ENCODE data around the gene ZNF491. TPM values are rescaled to one million over a fixed set of nuclear protein-coding genes. Genes with fewer than 3 reads are reported as not detected.
"Not testable (repeated sequence)": the region's sequence is repeated elsewhere in the genome, so short reads cannot be mapped to it uniquely, and the experiment has no call there.

The ZNF491 gene
- total RNA-seq, 1 experiment from 2014 or later: 0.98 TPM

DNA sequence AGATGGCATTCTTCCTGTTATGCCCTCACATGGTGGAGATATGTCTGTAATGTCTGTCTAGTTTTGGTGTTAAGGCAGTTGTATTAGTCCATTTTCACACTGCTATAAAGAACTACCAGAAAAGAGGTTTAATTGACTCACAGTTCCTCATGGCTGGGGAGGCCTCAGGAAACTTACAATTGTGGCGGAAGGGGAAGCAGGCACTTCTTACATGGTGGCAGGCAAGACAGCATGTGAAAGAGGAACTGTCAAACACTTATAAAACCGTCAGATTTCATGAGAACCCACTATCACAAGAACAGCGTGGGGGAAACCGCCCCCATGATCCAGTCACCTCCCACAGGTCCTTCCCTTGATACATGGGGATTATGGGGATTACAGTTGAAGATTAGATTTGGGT lies 28.3 kb upstream of the ZNF491 start:
- ChIA-PET CTCF (no interaction called here), POLR2A (no interaction called here)
- peaks cover 12% of the 10 kb centered on the region; the same call in 1 of the 2 replicates for H3K9me3 ChIP-seq (ENCODE audit: control insufficient read depth, insufficient read depth, low read depth, low read length)
- H3K27ac ChIP-seq (ENCODE audit: low read length): no peak overlapping the region
- no peak overlapping the region for H3K4me3 ChIP-seq (ENCODE audit: low read depth in 2 of 2, low read length in 2 of 2)
- H3K27me3 ChIP-seq (ENCODE audit: control insufficient read depth, insufficient read depth, low read length): no peaks in the 10 kb centered on the region
- BruUV-seq (replicated peaks): no TSS peak
- in situ Hi-C loops (cut with HindIII; ENCODE audit: low pct_unique_long_range_greater_than_20kb, low sequenced_read_pairs) (no loop called here), intact Hi-C loops (cut with micrococcal nuclease; ENCODE audit: unreplicated experiment) (no loop called here)
- H3K4me1 ChIP-seq (ENCODE audit: control insufficient read depth, insufficient read depth, low read length): no peaks in the 10 kb centered on the region
- TF ChIP-seq SIN3A (IDR thresholded peaks at IDR 0.05; ENCODE audit: borderline replicate concordance, insufficient read depth, low read depth, low read length) (no peak), TCF7L2 (IDR thresholded peaks at IDR 0.05; ENCODE audit: low read depth, low read length) (no peak), POLR2AphosphoS5 (IDR thresholded peaks at IDR 0.05; ENCODE audit: low read depth, low read length) (no peak)
- TF ChIP-seq, protein P1, sequence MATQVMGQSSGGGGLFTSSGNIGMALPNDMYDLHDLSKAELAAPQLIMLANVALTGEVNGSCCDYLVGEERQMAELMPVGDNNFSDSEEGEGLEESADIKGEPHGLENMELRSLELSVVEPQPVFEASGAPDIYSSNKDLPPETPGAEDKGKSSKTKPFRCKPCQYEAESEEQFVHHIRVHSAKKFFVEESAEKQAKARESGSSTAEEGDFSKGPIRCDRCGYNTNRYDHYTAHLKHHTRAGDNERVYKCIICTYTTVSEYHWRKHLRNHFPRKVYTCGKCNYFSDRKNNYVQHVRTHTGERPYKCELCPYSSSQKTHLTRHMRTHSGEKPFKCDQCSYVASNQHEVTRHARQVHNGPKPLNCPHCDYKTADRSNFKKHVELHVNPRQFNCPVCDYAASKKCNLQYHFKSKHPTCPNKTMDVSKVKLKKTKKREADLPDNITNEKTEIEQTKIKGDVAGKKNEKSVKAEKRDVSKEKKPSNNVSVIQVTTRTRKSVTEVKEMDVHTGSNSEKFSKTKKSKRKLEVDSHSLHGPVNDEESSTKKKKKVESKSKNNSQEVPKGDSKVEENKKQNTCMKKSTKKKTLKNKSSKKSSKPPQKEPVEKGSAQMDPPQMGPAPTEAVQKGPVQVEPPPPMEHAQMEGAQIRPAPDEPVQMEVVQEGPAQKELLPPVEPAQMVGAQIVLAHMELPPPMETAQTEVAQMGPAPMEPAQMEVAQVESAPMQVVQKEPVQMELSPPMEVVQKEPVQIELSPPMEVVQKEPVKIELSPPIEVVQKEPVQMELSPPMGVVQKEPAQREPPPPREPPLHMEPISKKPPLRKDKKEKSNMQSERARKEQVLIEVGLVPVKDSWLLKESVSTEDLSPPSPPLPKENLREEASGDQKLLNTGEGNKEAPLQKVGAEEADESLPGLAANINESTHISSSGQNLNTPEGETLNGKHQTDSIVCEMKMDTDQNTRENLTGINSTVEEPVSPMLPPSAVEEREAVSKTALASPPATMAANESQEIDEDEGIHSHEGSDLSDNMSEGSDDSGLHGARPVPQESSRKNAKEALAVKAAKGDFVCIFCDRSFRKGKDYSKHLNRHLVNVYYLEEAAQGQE (IDR thresholded peaks at IDR 0.05; ENCODE audit: insufficient read depth in 1 of 2, low read depth in 2 of 2, low read length in 1 of 2): no peak
- TF ChIP-seq, protein P2, sequence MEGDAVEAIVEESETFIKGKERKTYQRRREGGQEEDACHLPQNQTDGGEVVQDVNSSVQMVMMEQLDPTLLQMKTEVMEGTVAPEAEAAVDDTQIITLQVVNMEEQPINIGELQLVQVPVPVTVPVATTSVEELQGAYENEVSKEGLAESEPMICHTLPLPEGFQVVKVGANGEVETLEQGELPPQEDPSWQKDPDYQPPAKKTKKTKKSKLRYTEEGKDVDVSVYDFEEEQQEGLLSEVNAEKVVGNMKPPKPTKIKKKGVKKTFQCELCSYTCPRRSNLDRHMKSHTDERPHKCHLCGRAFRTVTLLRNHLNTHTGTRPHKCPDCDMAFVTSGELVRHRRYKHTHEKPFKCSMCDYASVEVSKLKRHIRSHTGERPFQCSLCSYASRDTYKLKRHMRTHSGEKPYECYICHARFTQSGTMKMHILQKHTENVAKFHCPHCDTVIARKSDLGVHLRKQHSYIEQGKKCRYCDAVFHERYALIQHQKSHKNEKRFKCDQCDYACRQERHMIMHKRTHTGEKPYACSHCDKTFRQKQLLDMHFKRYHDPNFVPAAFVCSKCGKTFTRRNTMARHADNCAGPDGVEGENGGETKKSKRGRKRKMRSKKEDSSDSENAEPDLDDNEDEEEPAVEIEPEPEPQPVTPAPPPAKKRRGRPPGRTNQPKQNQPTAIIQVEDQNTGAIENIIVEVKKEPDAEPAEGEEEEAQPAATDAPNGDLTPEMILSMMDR (IDR thresholded peaks at IDR 0.05): no peak
- ATAC-seq (no peak), DNase-seq (ENCODE audit: low read depth, low spot score) (no peak)
- no peaks in the 10 kb centered on the region for H3K36me3 ChIP-seq (ENCODE audit: control insufficient read depth, insufficient read depth, low read length)

DNA sequence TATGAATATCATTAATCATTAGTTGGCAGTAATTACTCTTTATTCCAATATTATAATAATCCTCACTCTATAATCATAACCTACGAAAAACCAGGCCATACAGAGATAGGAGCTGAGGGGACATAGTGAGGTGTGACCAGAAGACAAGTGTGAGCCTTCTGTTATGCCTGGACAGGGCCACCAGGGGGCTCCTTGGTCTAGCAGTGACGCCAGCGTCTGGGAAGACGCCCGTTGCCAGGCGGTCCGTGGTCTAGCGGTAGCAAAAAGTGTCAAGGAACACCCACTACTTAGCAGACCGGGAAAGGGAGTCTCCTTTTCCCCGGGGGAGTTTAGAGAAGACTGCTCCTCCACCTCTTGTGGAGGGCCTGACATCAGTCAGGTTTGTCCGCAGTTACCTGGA lies 26.8 kb upstream of the ZNF491 start:
- CTCF ChIA-PET; BruUV-seq (replicated peaks); POLR2A ChIA-PET; H3K27ac ChIP-seq (ENCODE audit: low read length); DNase-seq (ENCODE audit: low read depth, low spot score); H3K4me1 ChIP-seq (ENCODE audit: control insufficient read depth, insufficient read depth, low read length); H3K27me3 ChIP-seq (ENCODE audit: control insufficient read depth, insufficient read depth, low read length); intact Hi-C loops (cut with micrococcal nuclease; ENCODE audit: unreplicated experiment); H3K4me3 ChIP-seq (ENCODE audit: low read depth in 2 of 2, low read length in 2 of 2); H3K36me3 ChIP-seq (ENCODE audit: control insufficient read depth, insufficient read depth, low read length); ATAC-seq; in situ Hi-C loops (cut with HindIII; ENCODE audit: low pct_unique_long_range_greater_than_20kb, low sequenced_read_pairs): not testable (repeated sequence)
- H3K9me3 ChIP-seq (ENCODE audit: control insufficient read depth, insufficient read depth, low read depth, low read length): peaks cover 18% of the 10 kb centered on the region; the same call in 1 of the 2 replicates
- TF ChIP-seq, protein P2 (IDR thresholded peaks at IDR 0.05): peak; percentile 36

DNA sequence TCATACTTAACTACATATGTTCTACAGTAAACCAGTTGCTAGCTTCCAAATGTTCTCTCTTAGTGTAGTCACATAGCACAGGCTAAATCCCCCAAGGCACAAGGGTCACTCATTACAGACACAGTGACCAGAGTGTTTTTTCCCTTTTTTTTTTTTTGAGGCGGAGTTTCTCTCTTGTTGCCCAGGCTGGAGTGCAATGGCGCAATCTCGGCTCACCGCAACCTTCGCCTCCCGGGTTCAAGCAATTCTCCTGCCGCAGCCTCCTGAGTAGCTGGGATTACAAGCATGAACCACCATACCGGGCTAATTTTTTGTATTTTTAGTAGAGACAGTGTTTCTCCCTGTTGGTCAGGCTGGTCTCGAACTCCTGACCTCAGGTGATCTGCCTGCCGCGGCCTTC lies 21.7 kb upstream of the ZNF491 start:
- POLR2A ChIA-PET: not testable (repeated sequence)

More for the DNA sequence above, 21.7 kb upstream of the ZNF491 start:
- CTCF ChIA-PET: interaction anchor here (0.7 kb wide), 1 partner anchor 68 kb away, joined by 4 read pairs; no protein-coding TSS in a partner anchor
- H3K4me1 ChIP-seq (ENCODE audit: control insufficient read depth, insufficient read depth, low read length); H3K27ac ChIP-seq (ENCODE audit: low read length); intact Hi-C loops (cut with micrococcal nuclease; ENCODE audit: unreplicated experiment); H3K36me3 ChIP-seq (ENCODE audit: control insufficient read depth, insufficient read depth, low read length); in situ Hi-C loops (cut with HindIII; ENCODE audit: low pct_unique_long_range_greater_than_20kb, low sequenced_read_pairs); H3K27me3 ChIP-seq (ENCODE audit: control insufficient read depth, insufficient read depth, low read length); H3K4me3 ChIP-seq (ENCODE audit: low read depth in 2 of 2, low read length in 2 of 2); DNase-seq (ENCODE audit: low read depth, low spot score); BruUV-seq (replicated peaks); ATAC-seq: not testable (repeated sequence)
- H3K9me3 ChIP-seq (ENCODE audit: control insufficient read depth, insufficient read depth, low read depth, low read length): peaks cover 49% of the 10 kb centered on the region
